Right ventricle myocardium superior (tissue), 1 donor: ENCODE results near the gene AOC2. TPM values are rescaled to one million over a fixed set of nuclear protein-coding genes. Genes with fewer than 3 reads are reported as not detected.
A peak's percentile ranks its signal among the peaks of the same experiment; 100 is the strongest.
"Not testable (repeated sequence)": the region's sequence is repeated elsewhere in the genome, so short reads cannot be mapped to it uniquely, and the experiment has no call there.

Experiments used
- ATAC-seq: fragments of 200-7000 bp; cut with Tn5 transposase; one replicate; pipeline ENCODE4 v1.9.1; 2020; ENCODE audit warnings: mild to moderate bottlenecking; ENCODE audit not compliant: poor library complexity
- DNase-seq: peaks from one replicate; pipeline ENCODE4 v3.0.0-alpha.2; 2020
- intact Hi-C: fragments of 100-400 bp; cut with DNase I; formaldehyde crosslinking; loops from one replicate; pipeline ENCODE4 v1.11.2; 2022
- total RNA-seq: library from RNA; stranded (reverse); fragmentation: NEBNext Ultra II Directional; extraction: Animal tissue kit (Norgen Biotek cat#: 25700); gene quantifications from one replicate; pipeline ENCODE4 v1.2.1, GENCODE V29; 2021
- donor health status: DM: no; HTN: yes; CAD: no; lungs with severe emphysema.

Gene AOC2
- total RNA-seq, 1 donor from 2014 or later, result 0.32 TPM

DNA sequence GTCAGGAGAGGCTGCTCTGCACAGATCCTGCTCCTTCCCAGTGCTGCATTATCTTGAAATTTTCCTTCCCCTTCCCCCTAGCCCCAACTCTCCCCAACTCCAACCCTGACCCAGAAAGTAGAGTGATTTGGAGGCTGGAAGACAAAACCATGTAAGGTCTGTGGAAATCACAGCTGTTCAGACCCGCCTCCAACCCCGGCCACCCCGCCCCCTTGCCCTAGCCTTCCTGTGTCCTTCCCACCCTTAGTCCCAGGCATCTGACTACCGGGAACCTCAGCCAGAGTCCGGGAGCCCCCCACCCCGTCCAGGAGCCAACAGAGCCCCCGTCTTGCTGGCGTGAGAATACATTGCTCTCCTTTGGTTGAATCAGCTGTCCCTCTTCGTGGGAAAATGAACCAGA, 6.6 kb downstream of the AOC2 start, which contains the start of gene AOC3:
Gene AOC3, plus strand, starts transcription at position 246 of the 400 bp plus-strand sequence. Its CDS starts 145 bp downstream, at position 391.
- intact Hi-C loops, result no loop called here
- peak; percentile 36 for ATAC-seq

DNA sequence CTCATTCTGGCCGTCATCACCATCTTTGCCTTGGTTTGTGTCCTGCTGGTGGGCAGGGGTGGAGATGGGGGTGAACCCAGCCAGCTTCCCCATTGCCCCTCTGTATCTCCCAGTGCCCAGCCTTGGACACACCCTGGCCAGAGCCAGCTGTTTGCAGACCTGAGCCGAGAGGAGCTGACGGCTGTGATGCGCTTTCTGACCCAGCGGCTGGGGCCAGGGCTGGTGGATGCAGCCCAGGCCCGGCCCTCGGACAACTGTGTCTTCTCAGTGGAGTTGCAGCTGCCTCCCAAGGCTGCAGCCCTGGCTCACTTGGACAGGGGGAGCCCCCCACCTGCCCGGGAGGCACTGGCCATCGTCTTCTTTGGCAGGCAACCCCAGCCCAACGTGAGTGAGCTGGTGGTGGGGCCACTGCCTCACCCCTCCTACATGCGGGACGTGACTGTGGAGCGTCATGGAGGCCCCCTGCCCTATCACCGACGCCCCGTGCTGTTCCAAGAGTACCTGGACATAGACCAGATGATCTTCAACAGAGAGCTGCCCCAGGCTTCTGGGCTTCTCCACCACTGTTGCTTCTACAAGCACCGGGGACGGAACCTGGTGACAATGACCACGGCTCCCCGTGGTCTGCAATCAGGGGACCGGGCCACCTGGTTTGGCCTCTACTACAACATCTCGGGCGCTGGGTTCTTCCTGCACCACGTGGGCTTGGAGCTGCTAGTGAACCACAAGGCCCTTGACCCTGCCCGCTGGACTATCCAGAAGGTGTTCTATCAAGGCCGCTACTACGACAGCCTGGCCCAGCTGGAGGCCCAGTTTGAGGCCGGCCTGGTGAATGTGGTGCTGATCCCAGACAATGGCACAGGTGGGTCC, 7.2 kb downstream of the AOC2 start:
- ATAC-seq, intact Hi-C loops, DNase-seq: not testable (repeated sequence)

More for the DNA sequence above, 6.6 kb downstream of the AOC2 start, which contains the start of gene AOC3:
- peak; percentile 68 for DNase-seq

DNA sequence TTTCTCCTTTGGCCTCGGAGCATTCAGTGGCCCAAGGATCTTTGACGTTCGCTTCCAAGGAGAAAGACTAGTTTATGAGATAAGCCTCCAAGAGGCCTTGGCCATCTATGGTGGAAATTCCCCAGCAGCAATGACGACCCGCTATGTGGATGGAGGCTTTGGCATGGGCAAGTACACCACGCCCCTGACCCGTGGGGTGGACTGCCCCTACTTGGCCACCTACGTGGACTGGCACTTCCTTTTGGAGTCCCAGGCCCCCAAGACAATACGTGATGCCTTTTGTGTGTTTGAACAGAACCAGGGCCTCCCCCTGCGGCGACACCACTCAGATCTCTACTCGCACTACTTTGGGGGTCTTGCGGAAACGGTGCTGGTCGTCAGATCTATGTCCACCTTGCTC, 8.0 kb downstream of the AOC2 start:
- ATAC-seq (no peak), DNase-seq (no peak)
- intact Hi-C loops, result no loop called here

DNA sequence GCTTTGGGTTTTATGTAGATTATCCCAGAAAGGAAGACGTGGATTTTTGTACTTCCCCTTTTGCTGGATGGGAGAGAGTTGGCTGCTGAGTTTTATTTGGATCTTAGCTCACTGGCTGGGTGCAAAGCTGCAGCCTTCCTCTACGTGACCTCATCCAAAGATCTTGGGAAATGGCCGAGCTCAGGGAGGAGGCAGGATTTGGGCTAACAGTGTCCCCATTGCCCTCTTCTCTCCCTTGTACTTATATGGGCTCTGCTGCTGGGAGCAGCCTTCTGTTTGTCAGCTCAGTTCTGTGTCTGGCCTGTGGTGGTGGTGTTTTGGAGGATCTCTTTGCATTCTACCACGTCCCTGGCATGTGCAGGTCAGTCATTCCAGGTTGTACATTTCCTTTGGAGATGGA, 8.6 kb downstream of the AOC2 start:
- intact Hi-C loops, result no loop called here
- ATAC-seq (no peak), DNase-seq (no peak)

DNA sequence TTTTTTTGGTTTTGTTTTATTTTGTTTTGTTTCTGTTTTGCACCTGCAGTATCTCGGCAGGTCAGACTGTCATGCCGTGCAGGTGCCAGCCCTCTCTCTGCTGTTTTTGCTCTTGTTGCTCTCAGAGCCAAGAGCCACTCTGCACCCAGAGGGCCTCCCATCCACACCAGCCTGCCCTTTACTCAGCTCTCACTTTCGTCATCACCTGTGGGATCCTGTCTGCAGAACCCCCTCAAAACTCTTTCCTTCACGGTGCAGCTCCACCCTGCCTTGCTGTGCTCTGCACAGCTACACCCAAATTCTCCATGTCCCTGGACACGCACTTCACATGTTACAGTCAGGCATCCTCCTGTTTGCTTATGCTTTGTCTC, 9.2 kb downstream of the AOC2 start:
- no peak for ATAC-seq
- intact Hi-C loops, result no loop called here

DNA sequence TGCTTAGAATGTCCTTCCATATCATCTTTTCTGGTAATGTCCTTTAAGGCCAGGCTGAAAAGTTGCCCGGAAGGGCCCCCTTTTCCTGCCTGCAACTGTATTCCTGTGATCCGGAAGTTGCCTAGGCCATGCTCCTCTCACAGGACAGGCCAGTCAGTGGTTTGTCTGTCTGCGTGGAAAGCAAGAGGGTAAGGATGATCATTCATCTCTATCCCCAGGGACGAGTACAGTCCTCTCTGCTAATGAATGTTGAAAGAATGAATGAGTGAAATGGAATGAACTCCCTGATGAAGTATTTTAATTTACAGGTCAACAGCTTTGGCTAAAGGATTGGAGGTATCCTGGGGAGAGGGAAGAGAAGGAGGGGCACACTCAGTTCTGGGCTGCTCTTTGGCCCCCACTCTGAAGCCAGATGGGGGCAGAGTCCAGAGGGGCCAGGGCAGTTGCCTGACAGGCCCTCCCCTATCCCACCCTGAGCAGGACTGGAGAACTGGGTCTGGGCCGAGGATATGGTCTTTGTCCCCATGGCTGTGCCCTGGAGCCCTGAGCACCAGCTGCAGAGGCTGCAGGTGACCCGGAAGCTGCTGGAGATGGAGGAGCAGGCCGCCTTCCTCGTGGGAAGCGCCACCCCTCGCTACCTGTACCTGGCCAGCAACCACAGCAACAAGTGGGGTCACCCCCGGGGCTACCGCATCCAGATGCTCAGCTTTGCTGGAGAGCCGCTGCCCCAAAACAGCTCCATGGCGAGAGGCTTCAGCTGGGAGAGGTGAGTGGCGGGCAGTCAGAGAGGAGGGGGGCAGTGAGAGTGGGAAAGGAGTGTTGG, 9.8 kb downstream of the AOC2 start:
- DNase-seq, result no peak
- ATAC-seq, result no peak
- intact Hi-C loops, result no loop called here

More for the DNA sequence above, 9.2 kb downstream of the AOC2 start:
- DNase-seq, result no peak

DNA sequence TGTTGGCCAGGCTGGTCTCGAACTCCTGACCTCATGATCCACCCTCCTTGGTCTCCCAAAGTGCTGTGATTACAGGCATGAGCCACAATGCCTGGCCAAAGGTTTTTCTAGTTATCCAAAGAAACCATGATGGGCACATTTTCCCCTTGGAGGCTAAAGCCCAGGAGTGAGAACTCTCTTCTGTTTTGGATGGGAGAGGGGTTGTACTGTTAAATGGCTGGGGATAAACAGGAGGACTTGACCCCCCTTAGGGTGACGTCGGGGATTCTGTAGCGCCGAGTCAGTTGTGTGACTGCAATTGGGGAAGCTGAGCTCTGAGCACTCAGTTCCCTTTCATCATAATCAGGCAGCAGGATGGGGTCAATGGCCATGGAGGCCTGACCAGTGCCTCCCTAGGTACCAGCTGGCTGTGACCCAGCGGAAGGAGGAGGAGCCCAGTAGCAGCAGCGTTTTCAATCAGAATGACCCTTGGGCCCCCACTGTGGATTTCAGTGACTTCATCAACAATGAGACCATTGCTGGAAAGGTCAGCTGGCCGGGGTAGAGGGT, 10.7 kb downstream of the AOC2 start:
- intact Hi-C loops, result no loop called here
- DNase-seq, result no peak
- ATAC-seq, result no peak

DNA sequence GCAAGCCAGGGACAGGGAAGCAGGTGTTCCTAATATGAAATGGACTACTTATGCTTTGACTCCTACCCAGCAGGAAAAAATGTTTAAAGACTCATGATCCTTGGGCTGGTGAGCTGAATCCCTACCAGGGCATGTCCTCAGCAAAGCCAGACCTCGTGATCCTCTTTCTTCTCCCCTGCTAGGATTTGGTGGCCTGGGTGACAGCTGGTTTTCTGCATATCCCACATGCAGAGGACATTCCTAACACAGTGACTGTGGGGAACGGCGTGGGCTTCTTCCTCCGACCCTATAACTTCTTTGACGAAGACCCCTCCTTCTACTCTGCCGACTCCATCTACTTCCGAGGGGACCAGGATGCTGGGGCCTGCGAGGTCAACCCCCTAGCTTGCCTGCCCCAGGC, 11.7 kb downstream of the AOC2 start:
- intact Hi-C loops, DNase-seq, ATAC-seq: not testable (repeated sequence)

DNA sequence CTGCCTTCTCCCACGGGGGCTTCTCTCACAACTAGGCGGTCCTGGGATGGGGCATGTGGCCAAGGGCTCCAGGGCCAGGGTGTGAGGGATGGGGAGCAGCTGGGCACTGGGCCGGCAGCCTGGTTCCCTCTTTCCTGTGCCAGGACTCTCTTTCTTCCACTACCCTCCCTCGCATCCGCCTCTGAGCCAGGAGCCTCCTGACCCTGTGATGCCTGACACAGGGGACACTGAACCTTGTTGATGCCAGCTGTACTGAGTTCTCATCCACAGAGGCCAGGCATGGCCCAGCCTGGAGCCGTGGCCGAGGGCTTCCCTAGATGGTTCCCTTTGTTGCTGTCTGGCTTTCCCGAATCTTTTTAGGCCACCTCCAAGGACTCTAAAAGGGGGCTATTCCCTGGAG, 12.1 kb downstream of the AOC2 start:
- intact Hi-C loops, ATAC-seq, DNase-seq: not testable (repeated sequence)

DNA sequence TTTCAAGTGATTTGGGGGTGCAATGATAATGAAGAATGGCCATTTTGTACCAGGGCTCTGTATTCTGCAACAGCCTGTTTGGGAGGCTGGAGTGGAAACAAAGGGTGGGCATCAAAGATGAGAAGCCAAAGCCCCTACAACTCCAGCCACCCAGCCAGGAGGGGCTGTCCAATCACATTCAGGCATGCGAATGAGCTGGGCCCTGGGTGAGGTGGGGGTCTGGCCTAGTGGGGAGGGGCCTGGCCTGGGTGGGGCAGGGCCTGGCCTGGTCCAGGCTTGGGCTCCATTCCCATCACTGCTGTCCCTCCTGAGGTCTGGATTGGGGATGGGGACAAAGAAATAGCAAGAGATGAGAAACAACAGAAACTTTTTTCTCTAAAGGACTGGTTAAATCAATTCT, 13.0 kb downstream of the AOC2 start:
- intact Hi-C loops, result no loop called here
- DNase-seq, result no peak
- ATAC-seq, result no peak

DNA sequence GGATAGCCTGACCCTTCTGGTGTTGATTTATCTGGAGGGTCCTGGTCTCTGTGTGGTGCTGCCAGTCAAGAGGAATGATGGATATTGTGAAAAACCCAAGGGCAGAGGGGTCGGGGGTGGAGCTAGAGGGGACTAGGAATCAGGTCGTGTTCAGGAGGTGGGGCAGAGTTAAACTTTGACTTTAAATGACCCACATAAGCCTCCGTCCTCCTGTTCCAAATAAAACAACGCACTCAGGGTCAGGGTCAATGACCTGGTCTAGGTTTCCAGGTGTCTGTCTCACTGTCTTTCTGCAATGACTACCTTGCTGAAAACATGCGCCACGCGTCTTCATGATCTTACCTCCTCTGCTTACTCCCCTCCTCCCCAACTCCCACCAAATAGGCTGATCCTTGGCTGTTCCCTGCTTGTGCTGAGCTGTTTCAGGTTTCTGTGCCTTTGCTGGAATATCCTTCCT, 21.3 kb downstream of the AOC2 start:
- no peak for DNase-seq
- ATAC-seq, result no peak
- intact Hi-C loops, result no loop called here

DNA sequence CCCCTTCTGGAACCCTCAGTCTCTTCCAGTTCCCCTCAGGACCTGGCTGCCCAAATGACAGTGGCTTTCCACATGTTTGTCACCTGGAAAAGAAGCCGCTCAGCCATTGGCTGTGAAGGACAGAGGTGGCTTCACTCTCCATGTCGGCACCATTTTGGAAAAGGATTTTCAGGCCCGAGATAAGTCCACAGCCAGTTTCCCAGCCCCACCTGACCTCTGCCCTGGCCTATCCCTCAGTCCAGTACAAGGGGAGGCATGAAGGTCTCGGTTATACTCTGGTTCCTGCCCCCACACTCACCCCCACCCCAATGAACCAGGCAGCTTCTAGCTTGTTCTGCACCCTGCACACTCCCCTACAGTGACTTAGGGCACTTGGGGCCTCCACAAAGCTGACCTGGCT, 21.8 kb downstream of the AOC2 start:
- DNase-seq, result no peak
- no peak for ATAC-seq
- intact Hi-C loops, result no loop called here

DNA sequence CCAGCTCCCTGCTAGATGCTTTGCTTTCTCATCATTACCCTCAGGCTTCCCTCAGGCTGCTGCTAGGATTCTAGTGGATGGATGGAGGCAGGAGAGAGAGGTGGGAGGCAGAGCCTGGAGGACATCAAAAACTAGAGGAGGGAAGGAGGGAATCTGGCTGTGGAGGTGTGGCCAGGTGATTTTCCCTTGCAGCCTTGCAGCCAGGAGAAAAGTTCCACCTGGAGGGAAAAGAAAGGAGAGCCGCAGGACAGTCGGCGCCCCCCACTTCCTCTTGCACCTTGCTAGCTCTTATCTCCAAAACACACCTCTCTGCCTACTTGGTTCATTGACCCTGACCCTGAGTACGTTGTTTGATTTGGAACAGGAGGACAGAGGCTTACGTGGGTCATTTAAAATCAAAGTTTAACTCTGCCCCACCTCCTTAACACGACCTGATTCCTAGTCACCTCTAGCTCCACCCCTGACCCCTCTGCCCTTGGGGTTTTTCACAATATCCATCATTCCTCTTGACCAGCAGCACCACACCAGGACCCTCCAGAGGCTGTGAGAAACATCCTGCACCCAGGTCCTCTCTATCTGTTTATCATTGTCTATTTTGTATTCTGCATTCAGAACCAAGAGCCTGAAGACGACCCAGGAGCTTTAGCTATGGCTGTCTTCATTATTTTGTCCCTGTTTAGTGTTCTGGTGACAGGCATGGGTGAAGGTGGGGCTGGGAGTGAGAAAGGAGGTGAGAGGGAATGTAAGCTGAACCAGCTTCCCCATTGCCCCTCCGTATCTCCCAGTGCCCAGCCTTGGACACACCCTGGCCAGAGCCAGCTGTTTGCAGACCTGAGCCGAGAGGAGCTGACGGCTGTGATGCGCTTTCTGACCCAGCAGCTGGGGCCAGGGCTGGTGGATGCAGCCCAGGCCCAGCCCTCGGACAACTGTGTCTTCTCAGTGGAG, 22.5 kb downstream of the AOC2 start:
- DNase-seq, result no peak

DNA sequence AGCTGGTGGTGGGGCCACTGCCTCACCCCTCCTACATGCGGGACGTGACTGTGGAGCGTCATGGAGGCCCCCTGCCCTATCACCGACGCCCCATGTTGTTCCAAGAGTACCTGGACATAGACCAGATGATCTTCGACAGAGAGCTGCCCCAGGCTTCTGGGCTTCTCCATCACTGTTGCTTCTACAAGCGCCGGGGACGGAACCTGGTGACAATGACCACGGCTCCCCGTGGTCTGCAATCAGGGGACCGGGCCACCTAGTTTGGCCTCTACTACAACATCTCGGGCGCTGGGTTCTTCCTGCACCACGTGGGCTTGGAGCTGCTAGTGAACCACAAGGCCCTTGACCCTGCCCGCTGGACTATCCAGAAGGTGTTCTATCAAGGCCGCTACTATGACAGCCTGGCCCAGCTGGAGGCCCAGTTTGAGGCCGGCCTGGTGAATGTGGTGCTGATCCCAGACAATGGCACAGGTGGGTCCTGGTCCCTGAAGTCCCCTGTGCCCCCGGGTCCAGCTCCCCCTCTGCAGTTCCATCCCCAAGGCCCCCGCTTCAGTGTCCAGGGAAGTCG, 23.4 kb downstream of the AOC2 start:
- DNase-seq, intact Hi-C loops, ATAC-seq: not testable (repeated sequence)

More for the DNA sequence above, 22.5 kb downstream of the AOC2 start:
- no peak for ATAC-seq
- intact Hi-C loops, result no loop called here

DNA sequence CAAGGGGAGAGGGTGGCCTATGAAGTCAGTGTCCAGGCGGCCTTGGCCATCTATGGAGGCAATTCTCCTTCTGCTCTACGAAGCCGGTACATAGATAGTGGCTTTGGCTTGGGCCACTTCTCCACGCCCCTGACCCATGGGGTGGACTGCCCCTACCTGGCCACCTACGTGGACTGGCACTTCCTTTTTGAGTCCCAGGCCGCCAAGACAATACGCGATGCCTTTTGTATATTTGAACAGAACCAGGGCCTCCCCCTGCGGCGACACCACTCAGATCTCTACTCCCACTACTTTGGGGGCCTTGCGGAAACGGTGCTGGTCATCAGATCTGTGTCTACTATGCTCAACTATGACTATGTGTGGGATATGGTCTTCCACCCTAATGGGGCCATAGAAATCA, 24.0 kb downstream of the AOC2 start:
- ATAC-seq, result no peak
- DNase-seq, result no peak

DNA sequence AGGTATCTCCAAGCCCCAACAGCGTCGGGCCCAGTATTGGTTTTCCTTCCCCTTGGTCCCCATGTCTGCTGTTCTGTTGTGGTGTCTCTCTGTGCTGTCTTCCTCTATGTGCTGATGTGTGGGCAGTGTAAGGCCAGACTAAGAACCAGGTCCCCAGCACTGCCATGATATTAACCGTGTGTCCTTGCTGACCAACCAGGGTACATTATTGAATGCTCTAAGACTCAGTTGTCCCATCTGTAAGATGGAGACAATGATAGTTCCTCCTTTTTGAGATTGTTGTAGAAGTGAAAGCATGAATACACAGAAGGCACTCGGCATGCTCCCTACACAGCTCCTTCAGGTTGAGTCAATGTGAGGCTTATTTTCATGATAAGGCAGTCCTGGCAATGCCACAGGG, 27.3 kb downstream of the AOC2 start:
- ATAC-seq (no peak), DNase-seq (no peak)
- intact Hi-C loops, result no loop called here

More for the DNA sequence above, 24.0 kb downstream of the AOC2 start:
- intact Hi-C loops, result no loop called here

DNA sequence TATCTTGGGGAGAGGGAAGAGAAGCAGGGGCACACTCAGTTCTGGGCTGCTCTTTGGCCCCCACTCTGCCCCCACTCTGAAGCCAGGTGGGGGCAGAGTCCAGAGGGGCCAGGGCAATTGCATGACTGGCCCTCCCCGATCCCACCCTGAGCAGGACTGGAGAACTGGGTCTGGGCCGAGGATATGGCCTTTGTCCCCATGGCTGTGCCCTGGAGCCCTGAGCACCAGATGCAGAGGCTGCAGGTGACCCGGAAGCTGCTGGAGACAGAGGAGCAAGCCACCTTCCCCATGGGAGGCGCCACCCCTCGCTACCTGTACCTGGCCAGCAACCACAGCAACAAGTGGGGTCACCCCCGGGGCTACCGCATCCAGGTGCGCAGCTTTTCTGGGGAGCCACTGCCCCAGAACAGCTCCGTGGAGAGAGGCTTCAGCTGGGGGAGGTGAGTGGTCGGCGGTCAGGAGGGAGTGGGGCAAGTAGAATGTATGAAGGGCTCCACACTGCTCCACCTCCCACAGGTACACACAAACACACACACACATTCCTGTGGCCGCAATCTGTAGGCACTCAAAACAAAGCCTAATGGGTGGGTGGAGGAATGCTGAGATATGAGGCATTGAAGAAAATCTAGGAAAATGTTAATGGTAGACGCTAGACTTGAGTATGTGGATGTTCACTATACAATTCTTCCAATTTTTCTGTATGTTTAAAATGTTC, 28.0 kb downstream of the AOC2 start:
- intact Hi-C loops, result no loop called here
- no peak for ATAC-seq

More for the DNA sequence above, 28.0 kb downstream of the AOC2 start:
- DNase-seq, result no peak
